Measurements from ENCODE around the gene RAB27B.
"Not testable (repeated sequence)": the region's sequence is repeated elsewhere in the genome, so short reads cannot be mapped to it uniquely, and the experiment has no call there.

The RAB27B gene

GRCh38 chr18:54850598-54850997 is 22.3 kb downstream of the RAB27B start:
- TF ChIP-seq POLR2AphosphoS5 (IDR thresholded peaks at IDR 0.05; ENCODE audit: low read depth) (no peak), GABPA (IDR thresholded peaks at IDR 0.05; ENCODE audit: low read depth) (no peak), SPI1 (IDR thresholded peaks at IDR 0.05; ENCODE audit: borderline replicate concordance, low read depth) (no peak), REST (IDR thresholded peaks at IDR 0.05; ENCODE audit: insufficient replicate concordance, low read depth) (no peak)
- TF ChIP-seq, protein P1, sequence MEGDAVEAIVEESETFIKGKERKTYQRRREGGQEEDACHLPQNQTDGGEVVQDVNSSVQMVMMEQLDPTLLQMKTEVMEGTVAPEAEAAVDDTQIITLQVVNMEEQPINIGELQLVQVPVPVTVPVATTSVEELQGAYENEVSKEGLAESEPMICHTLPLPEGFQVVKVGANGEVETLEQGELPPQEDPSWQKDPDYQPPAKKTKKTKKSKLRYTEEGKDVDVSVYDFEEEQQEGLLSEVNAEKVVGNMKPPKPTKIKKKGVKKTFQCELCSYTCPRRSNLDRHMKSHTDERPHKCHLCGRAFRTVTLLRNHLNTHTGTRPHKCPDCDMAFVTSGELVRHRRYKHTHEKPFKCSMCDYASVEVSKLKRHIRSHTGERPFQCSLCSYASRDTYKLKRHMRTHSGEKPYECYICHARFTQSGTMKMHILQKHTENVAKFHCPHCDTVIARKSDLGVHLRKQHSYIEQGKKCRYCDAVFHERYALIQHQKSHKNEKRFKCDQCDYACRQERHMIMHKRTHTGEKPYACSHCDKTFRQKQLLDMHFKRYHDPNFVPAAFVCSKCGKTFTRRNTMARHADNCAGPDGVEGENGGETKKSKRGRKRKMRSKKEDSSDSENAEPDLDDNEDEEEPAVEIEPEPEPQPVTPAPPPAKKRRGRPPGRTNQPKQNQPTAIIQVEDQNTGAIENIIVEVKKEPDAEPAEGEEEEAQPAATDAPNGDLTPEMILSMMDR (IDR thresholded peaks at IDR 0.05; ENCODE audit: insufficient read depth, low read length): no peak
- peaks cover 10% of the 10 kb centered on the region for H3K27me3 ChIP-seq (ENCODE audit: insufficient read depth, poor library complexity, severe bottlenecking)
- H3K27ac ChIP-seq (replicated peaks): no peak overlapping the region
- no peak overlapping the region for H3K4me3 ChIP-seq (replicated peaks; ENCODE audit: insufficient read depth, low read length)
- no peak for DNase-seq (ENCODE audit: low read depth in 1 of 2, low spot score in 1 of 2)

- no peak overlapping the region for H3K27ac ChIP-seq (replicated peaks)
- DNase-seq (ENCODE audit: low read depth in 1 of 2, low spot score in 1 of 2): no peak
- TF ChIP-seq, protein P1 (IDR thresholded peaks at IDR 0.05; ENCODE audit: insufficient read depth, low read length): no peak
- no peak for TF ChIP-seq GABPA (IDR thresholded peaks at IDR 0.05; ENCODE audit: low read depth)
- TF ChIP-seq REST (IDR thresholded peaks at IDR 0.05; ENCODE audit: insufficient replicate concordance, low read depth): no peak
- no peak for TF ChIP-seq SPI1 (IDR thresholded peaks at IDR 0.05; ENCODE audit: borderline replicate concordance, low read depth)
- TF ChIP-seq POLR2AphosphoS5 (IDR thresholded peaks at IDR 0.05; ENCODE audit: low read depth): no peak
- no peak overlapping the region for H3K4me3 ChIP-seq (replicated peaks; ENCODE audit: insufficient read depth, low read length)
- peaks cover 7% of the 10 kb centered on the region for H3K27me3 ChIP-seq (ENCODE audit: insufficient read depth, poor library complexity, severe bottlenecking)
These were observed 24.8 kb downstream of the RAB27B start for GRCh38 chr18:54852780-54853675.

- not testable (repeated sequence) for H3K4me3 ChIP-seq (replicated peaks; ENCODE audit: insufficient read depth, low read length); DNase-seq (ENCODE audit: low read depth in 1 of 2, low spot score in 1 of 2); H3K27me3 ChIP-seq (ENCODE audit: insufficient read depth, poor library complexity, severe bottlenecking); H3K27ac ChIP-seq (replicated peaks)
These were observed 26.8 kb downstream of the RAB27B start for GRCh38 chr18:54855050-54855449.

DNA sequence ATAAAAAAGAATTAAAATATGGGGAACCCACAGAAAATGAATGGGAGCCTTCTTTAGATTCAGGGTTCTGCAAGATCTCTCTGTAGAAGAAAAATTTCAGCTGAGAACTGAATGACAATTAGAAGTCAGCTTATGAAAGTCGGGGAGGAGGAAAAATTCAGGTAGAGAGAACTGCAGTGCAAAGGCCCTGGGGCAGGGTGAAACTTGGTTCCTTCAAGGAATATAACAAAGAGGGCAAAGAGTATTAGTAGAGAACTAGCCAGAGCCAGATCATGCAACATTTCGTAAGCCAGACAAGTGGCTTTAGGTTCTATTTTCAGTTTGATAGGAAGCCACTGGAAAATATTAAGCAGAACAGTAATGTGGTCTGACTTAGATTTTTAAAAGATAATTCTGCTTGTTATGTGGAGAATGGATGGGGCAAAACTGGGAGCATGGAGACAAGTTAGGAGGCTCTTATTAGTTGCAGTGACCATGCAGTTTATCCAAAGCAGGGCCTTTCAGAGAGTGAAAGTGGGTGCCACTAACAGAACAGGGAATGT is 27.9 kb downstream of the RAB27B start:
- TF ChIP-seq, protein P1 (IDR thresholded peaks at IDR 0.05; ENCODE audit: insufficient read depth, low read length): no peak
- no peak for TF ChIP-seq REST (IDR thresholded peaks at IDR 0.05; ENCODE audit: insufficient replicate concordance, low read depth)
- no peak overlapping the region for H3K27ac ChIP-seq (replicated peaks)
- no peak for DNase-seq (ENCODE audit: low read depth in 1 of 2, low spot score in 1 of 2)
- no peak overlapping the region for H3K4me3 ChIP-seq (replicated peaks; ENCODE audit: insufficient read depth, low read length)
- peaks cover 7% of the 10 kb centered on the region for H3K27me3 ChIP-seq (ENCODE audit: insufficient read depth, poor library complexity, severe bottlenecking)
